HUES64 (cell line): Measurements from ENCODE around the gene GRID2IP.
"Not testable (repeated sequence)": the region's sequence is repeated elsewhere in the genome, so short reads cannot be mapped to it uniquely, and the experiment has no call there.

Experiments used
- H3K27ac ChIP-seq: 2 replicates; pipeline ENCODE4 v1.7.0; 2013; ENCODE audit warnings: low read depth, low read length, inconsistent platforms
- H3K27me3 ChIP-seq: 2 replicates; pipeline ENCODE4 v1.6.1; 2013; ENCODE audit warnings: mild to moderate bottlenecking, low read length; ENCODE audit not compliant: insufficient read depth
- H3K36me3 ChIP-seq: 2 replicates; pipeline ENCODE4 v1.6.1; 2013; ENCODE audit warnings: mild to moderate bottlenecking, low read length; ENCODE audit not compliant: insufficient read depth
- H3K4me1 ChIP-seq: 2 replicates; pipeline ENCODE4 v1.6.1; 2013; ENCODE audit warnings: mild to moderate bottlenecking, low read length, moderate library complexity; ENCODE audit not compliant: insufficient read depth
- H3K4me3 ChIP-seq: 2 replicates; pipeline ENCODE4 v1.5.1; 2013; ENCODE audit warnings: mild to moderate bottlenecking, low read length, moderate library complexity
- H3K9ac ChIP-seq: 2 replicates; pipeline ENCODE4 v1.6.1; 2013; ENCODE audit warnings: mild to moderate bottlenecking, low read depth, low read length
- H3K9me3 ChIP-seq: 2 replicates; pipeline ENCODE4 v1.6.1; 2013; ENCODE audit warnings: low read depth, low read length; ENCODE audit not compliant: insufficient read depth
- WGBS: fragments of 150-250, 120-280 bp; methylation state at CpG from one replicate; pipeline ENCODE4 v1.1.7; 2013; ENCODE audit warnings: missing lambda C conversion rate; 5-methylcytosine and 5-hydroxymethylcytosine counted together

The GRID2IP gene

GRCh38 chr7:6458676-6459075 is 92.6 kb downstream of the GRID2IP start:
- H3K9ac ChIP-seq, H3K27me3 ChIP-seq, H3K9me3 ChIP-seq, H3K4me3 ChIP-seq, H3K4me1 ChIP-seq, H3K27ac ChIP-seq: not testable (repeated sequence)
- 98% methylated on average over 3 of the region's 3 CpGs for WGBS
- peaks cover 30% of the 10 kb centered on the region for H3K36me3 ChIP-seq

- WGBS, result 88% methylated on average over 4 of the region's 4 CpGs
- Histone ChIP-seq H3K36me3 (no peaks in the 10 kb centered on the region), H3K4me1 (no peaks in the 10 kb centered on the region), H3K27me3 (no peaks in the 10 kb centered on the region), H3K4me3 (no peak overlapping the region), H3K9me3 (no peaks in the 10 kb centered on the region), H3K27ac (no peak overlapping the region), H3K9ac (no peak overlapping the region)
These were observed 97.5 kb downstream of the GRID2IP start for GRCh38 chr7:6453734-6454133.

GRCh38 chr7:6451224-6451705 is 100.0 kb downstream of the GRID2IP start:
- WGBS, result 94% methylated on average over 6 of the region's 6 CpGs
- Histone ChIP-seq H3K27me3 (no peaks in the 10 kb centered on the region), H3K4me1 (no peaks in the 10 kb centered on the region), H3K27ac (no peak overlapping the region), H3K36me3 (no peaks in the 10 kb centered on the region), H3K9ac (no peak overlapping the region), H3K4me3 (no peak overlapping the region), H3K9me3 (no peaks in the 10 kb centered on the region)

DNA sequence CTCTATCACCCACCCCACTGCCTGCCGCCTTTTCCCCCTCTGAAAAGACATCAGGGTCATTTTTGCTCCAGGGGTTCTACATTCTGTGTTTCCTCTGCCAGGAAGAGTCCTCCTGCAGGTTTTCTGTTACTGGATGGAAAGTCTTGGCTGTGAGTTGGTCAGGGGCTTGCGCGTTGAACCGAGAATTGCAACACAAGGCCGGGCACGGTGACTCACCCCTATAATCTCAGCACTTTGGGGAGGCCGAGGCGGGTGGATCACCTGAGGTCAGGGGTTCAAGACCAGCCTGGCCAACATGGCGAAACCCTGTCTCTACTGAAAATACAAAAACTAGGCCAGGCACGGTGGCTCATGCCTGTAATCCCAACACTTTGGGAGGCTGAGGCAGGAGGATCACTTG is 100.7 kb downstream of the GRID2IP start:
- H3K9ac ChIP-seq, H3K36me3 ChIP-seq, H3K4me3 ChIP-seq, H3K4me1 ChIP-seq, H3K27me3 ChIP-seq, H3K27ac ChIP-seq, H3K9me3 ChIP-seq: not testable (repeated sequence)
- WGBS, result 98% methylated on average over 9 of the region's 10 CpGs

DNA sequence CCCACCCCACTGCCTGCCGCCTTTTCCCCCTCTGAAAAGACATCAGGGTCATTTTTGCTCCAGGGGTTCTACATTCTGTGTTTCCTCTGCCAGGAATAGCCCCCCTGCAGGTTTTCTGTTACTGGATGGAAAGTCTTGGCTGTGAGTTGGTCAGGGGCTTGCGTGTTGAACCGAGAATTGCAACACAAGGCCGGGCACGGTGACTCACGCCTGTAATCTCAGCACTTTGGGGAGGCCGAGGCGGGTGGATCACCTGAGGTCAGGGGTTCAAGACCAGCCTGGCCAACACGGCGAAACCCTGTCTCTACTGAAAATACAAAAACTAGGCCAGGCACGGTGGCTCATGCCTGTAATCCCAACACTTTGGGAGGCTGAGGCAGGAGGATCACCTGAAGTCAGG is 101.4 kb downstream of the GRID2IP start:
- H3K9ac ChIP-seq, H3K27me3 ChIP-seq, H3K27ac ChIP-seq, H3K4me3 ChIP-seq, H3K9me3 ChIP-seq, H3K4me1 ChIP-seq: not testable (repeated sequence)
- peaks cover 12% of the 10 kb centered on the region for H3K36me3 ChIP-seq
- 96% methylated on average over 10 of the region's 11 CpGs for WGBS

DNA sequence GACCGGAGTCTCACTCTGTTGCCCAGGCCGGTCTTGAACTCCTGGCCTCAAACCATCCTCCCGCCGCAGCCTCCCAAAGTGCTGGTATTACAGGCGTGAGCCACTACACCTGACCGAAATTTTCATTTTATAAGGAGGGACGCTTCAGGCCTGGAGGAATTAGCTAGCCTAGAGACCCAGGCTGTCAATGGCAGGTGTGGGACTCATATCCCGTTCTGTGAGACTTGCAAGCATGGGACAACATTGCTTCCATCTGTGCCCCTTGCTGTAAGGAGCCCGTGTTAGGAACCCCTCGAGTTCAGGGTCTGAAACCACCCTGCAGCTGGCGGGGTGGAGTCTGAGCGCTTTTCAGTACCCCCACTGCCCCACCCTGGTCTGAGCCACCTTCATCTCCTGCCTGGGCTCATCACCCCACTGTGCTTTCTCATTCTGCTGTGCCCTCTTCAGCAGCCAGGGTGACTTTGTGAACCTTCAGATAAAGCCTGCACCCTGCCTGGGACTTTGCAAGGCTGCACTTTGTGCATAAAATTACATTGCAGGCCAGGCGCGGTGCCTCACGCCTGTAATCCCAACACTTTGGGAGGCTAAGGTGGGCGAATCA is 102.2 kb downstream of the GRID2IP start:
- Histone ChIP-seq H3K9ac (no peak overlapping the region), H3K27ac (no peak overlapping the region; the same call in 1 of the 2 replicates), H3K4me3 (no peak overlapping the region), H3K27me3 (no peaks in the 10 kb centered on the region), H3K9me3 (no peaks in the 10 kb centered on the region), H3K4me1 (no peaks in the 10 kb centered on the region), H3K36me3 (peaks cover 20% of the 10 kb centered on the region)
- 95% methylated on average over 16 of the region's 16 CpGs for WGBS

DNA sequence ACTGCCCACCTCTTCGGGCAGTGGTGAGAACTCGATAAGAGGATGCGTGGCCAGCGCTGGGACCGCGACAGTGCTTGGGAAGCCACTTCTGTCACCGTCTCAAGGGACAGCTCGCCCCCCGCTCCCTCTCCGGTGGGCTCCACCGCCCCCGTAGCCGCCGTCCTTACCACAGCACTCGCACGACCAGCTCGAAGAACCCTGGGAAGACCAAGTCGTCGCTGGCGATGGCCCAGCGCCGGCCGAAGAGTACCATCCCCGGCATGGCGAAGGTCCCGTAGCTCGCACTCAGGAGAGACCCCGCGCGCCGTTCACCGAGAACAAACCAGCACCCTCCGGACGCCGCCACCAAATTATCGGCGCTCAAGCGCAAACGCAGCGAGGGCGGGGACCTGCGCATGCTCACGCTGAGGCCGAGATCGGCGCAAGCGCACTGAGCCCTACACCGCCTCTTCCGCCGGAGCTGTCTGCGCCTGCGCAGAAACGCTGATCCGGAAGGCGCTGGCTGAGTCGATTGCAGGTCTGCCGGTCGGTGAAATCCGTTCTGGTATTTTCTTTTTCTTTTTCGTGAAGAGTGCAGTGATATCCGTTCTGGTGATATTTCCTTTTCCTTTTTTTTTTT is 103.6 kb downstream of the GRID2IP start, which contains the start of gene DAGLB:
Gene DAGLB, minus strand, starts transcription at position 374 of the 619 bp plus-strand sequence. Its CDS starts 112 bp downstream, at position 262.
- H3K9me3 ChIP-seq, result no peaks in the 10 kb centered on the region
- H3K27ac ChIP-seq, result peak within 1 kb of the TSS; percentile 98
- H3K4me3 ChIP-seq, result peak within 1 kb of the TSS; percentile 81
- peaks cover 30% of the 10 kb centered on the region for H3K36me3 ChIP-seq
- no peaks in the 10 kb centered on the region for H3K27me3 ChIP-seq
- WGBS, result under 1% methylated on average over 59 of the region's 61 CpGs
- H3K9ac ChIP-seq, result peak within 1 kb of the TSS; percentile 88
- H3K4me1 ChIP-seq, result no peaks in the 10 kb centered on the region
